K562 (cell line): ENCODE results near the gene EPHB6. TPM values are rescaled to one million over a fixed set of nuclear protein-coding genes. Genes with fewer than 3 reads are reported as not detected.

Experiments
- ATAC-seq: fragments of 200-7000 bp; cut with Tn5 transposase; 3 replicates; pipeline ENCODE4 v1.9.1; 2020; ENCODE audit warnings: moderate library complexity
- BruUV-seq: library from RNA; stranded (reverse); fragments of 400-500 nt; replicated peaks from 2 replicates; lab custom pipeline; 2021; lab: Mats Ljungman, UMichigan
- CTCF ChIA-PET: fragments of 300-600 bp; formaldehyde crosslinking; extraction: SDS; loops from one replicate; lab custom pipeline; 2021; ENCODE audit warnings: low intra/inter-chr PET ratio; lab: Yijun Ruan, JAX
- POLR2A ChIA-PET: fragments of 300-600, 350-650 bp; sonication (Branson Sonifier 250); formaldehyde crosslinking; extraction: SDS; loops from one replicate; lab custom pipeline; 2021; ENCODE audit warnings: antibody characterized with exemption, inconsistent platforms; lab: Yijun Ruan, JAX
- DNase-seq, 4 experiments: peaks; one replicate each; pipeline versions ENCODE4 v3.0.0 to v3.0.0-alpha.2; 2011 to 2018; ENCODE audit warnings: low spot score in 3 of 4, mixed read lengths in 3 of 4; ENCODE audit errors: extremely low read depth in 1 of 4
- FAIRE-seq: peaks from 2 replicates; lab custom pipeline; 2011; peaks lifted over from hg19 to GRCh38; lab: Jason Lieb, UNC
- H2AFZ ChIP-seq: 2 replicates; pipeline ENCODE4 v1.6.0; 2011; ENCODE audit warnings: low read depth, low read length, control low read depth, inconsistent platforms
- H3K27ac ChIP-seq: fragments of 200-600 bp; 3 replicates; pipeline ENCODE4 v1.8.0; 2011; ENCODE audit warnings: low read depth, mild to moderate bottlenecking, control low read depth, inconsistent platforms, low read length, moderate library complexity, mixed read lengths; ENCODE audit errors: extremely low read depth
- H3K27me3 ChIP-seq, 2 experiments: fragments of 300-600 bp in 1 of 2; 2 replicates in 1 of 2; 3 replicates in 1 of 2; pipeline versions ENCODE4 v1.6.0 to v1.8.0; 2011; ENCODE audit warnings: inconsistent platforms in 2 of 2, low read length in 2 of 2, mild to moderate bottlenecking in 1 of 2, mixed read lengths in 1 of 2, moderate library complexity in 1 of 2; ENCODE audit not compliant: control insufficient read depth in 2 of 2, insufficient read depth in 2 of 2
- H3K36me3 ChIP-seq: fragments of 300-600 bp; 3 replicates; pipeline ENCODE4 v1.8.0; 2011; ENCODE audit warnings: mild to moderate bottlenecking, low read length, inconsistent platforms; ENCODE audit not compliant: control insufficient read depth, insufficient read depth
- H3K4me1 ChIP-seq, 2 experiments: fragments of 200-600 bp in 1 of 2; replicated peaks in 1 of 2; 2 replicates in 1 of 2; 3 replicates in 1 of 2; pipeline versions ENCODE4 v1.5.1 to v1.8.0; 2011; ENCODE audit warnings: inconsistent platforms in 2 of 2, low read length in 2 of 2, mild to moderate bottlenecking in 1 of 2, mixed read lengths in 1 of 2, moderate library complexity in 1 of 2; ENCODE audit not compliant: control insufficient read depth in 2 of 2, insufficient read depth in 2 of 2
- H3K4me2 ChIP-seq: 2 replicates; pipeline ENCODE4 v1.6.1; 2011; ENCODE audit warnings: low read length, control low read depth, inconsistent platforms, mixed read lengths; ENCODE audit not compliant: insufficient read depth
- H3K4me3 ChIP-seq: fragments of 200-600 bp; sonication (generic), shearing (Covaris generic); 2 replicates; pipeline ENCODE4 v1.5.1; 2016; ENCODE audit warnings: control low read depth, inconsistent platforms
- H3K79me2 ChIP-seq: fragments of 200-600 bp; 3 replicates; pipeline ENCODE4 v1.8.0; 2011; ENCODE audit warnings: low read length, inconsistent platforms; ENCODE audit not compliant: control insufficient read depth, insufficient read depth
- H3K9ac ChIP-seq, 2 experiments: 2 replicates each; pipeline versions ENCODE4 v1.6.0 to v1.6.1; 2011; ENCODE audit warnings: low read depth in 2 of 2, low read length in 2 of 2, control low read depth in 1 of 2, inconsistent platforms in 1 of 2, mild to moderate bottlenecking in 1 of 2, mixed read lengths in 1 of 2; ENCODE audit not compliant: insufficient read depth in 1 of 2
- H3K9me1 ChIP-seq: one replicate; pipeline ENCODE4 v1.6.0; 2011; ENCODE audit warnings: inconsistent platforms, mild to moderate bottlenecking, low read length, moderate library complexity; ENCODE audit not compliant: control insufficient read depth, insufficient read depth
- H3K9me3 ChIP-seq: replicated peaks from 2 replicates; pipeline ENCODE4 v1.5.1; 2011; ENCODE audit warnings: low read depth, low read length, inconsistent platforms; ENCODE audit not compliant: control insufficient read depth, insufficient read depth
- H4K20me1 ChIP-seq: replicated peaks from 2 replicates; pipeline ENCODE4 v1.6.1; 2011; ENCODE audit warnings: low read length, inconsistent platforms, mixed read lengths; ENCODE audit not compliant: control insufficient read depth, insufficient read depth
- GABPB2 ChIP-seq: fragments of 250-450 bp; sonication (Bioruptor Pico); conservative IDR thresholded peaks from 2 replicates; pipeline ENCODE4 v1.5.1; 2021; ENCODE audit warnings: mild to moderate bottlenecking
- RFX7 ChIP-seq: fragments of 250-450 bp; sonication (Bioruptor Pico); IDR thresholded peaks from 2 replicates; pipeline ENCODE4 v1.5.1; 2021; ENCODE audit warnings: mild to moderate bottlenecking
- SPI1 ChIP-seq: IDR thresholded peaks from 2 replicates; pipeline ENCODE4 v1.6.1; 2011; ENCODE audit warnings: low read depth, low read length, control low read depth, borderline replicate concordance
- TCFL5 ChIP-seq: fragments of 250-450 bp; sonication (Bioruptor Pico); conservative IDR thresholded peaks from 2 replicates; pipeline ENCODE4 v1.6.1; 2021; ENCODE audit warnings: mild to moderate bottlenecking, moderate library complexity, matching md5 sums
- ZNF3 ChIP-seq: fragments of 250-450 bp; sonication (Bioruptor Pico); IDR thresholded peaks from 2 replicates; pipeline ENCODE4 v1.5.0; 2021; ENCODE audit warnings: mild to moderate bottlenecking, moderate library complexity
- ZNF717 ChIP-seq: fragments of 250-450 bp; sonication (Bioruptor Pico); IDR thresholded peaks from 2 replicates; pipeline ENCODE4 v1.5.0; 2021
- WGBS: fragments of 100-300 bp; shearing (Covaris generic); methylation state at CpG from one replicate; pipeline ENCODE4 v1.1.6; 2016; ENCODE audit warnings: low coverage, mixed read lengths; ENCODE audit not compliant: insufficient coverage; ENCODE audit errors: missing lambda C conversion rate; 5-methylcytosine and 5-hydroxymethylcytosine counted together
- in situ Hi-C: fragments of 300-500 bp; cut with MboI; formaldehyde crosslinking; loops from 4 replicates; pipeline ENCODE4 v1.15.0; 2018; ENCODE audit warnings: inconsistent platforms, mixed read lengths
- intact Hi-C: fragments of 100-400 bp; cut with micrococcal nuclease; formaldehyde crosslinking; loops from 2 replicates; pipeline ENCODE4 v1.14.2; 2022
- polyA plus RNA-seq, 8 experiments: library from polyadenylated mRNA; depleted of rRNA in 4 of 8; stranded (reverse) in 5 of 8; unstranded in 3 of 8; fragments of >200 nt; fragmentation: Nextera tagmentation in 2 of 8; fragmentation: Illumina TruSeq in 1 of 8; extraction: Ambion mirVana in 2 of 8; extraction: Trizol in 1 of 8; gene quantifications; 2 replicates each; pipeline versions ENCODE4 v1.2.1 to v1.2.3, GENCODE V29; 2011 to 2014; ENCODE audit warnings: inconsistent platforms in 1 of 8, missing spikeins in 1 of 8
- total RNA-seq, 7 experiments: library from RNA; depleted of rRNA in 6 of 7; stranded (reverse); fragments of >200 nt in 6 of 7; fragmentation: Illumina TruSeq in 2 of 7; extraction: Trizol in 2 of 7; gene quantifications; 2 replicates each; pipeline versions ENCODE4 v1.2.1 to v1.2.3, GENCODE V29; 2011 to 2021; ENCODE audit warnings: low replicate concordance in 1 of 7
- TF ChIP-seq, protein P1 (sequence below), 2 experiments: fragments of 450-650 bp in 1 of 2; sonication (generic) in 1 of 2; formaldehyde crosslinking in 1 of 2; IDR thresholded peaks; 2 replicates each; pipeline versions ENCODE4 v1.7.1 to v1.9.0; 2016 to 2022; ENCODE audit warnings: inconsistent platforms in 1 of 2, mild to moderate bottlenecking in 1 of 2, missing genetic modification reagents in 1 of 2
- TF ChIP-seq, protein P2 (sequence below): fragments of 150-350 bp; IDR thresholded peaks from 2 replicates; pipeline ENCODE4 v1.6.1; 2014; ENCODE audit warnings: low read depth, mild to moderate bottlenecking, low read length, borderline replicate concordance

Gene EPHB6
- total and polyA plus RNA-seq, 9 of the 15 experiments (the other 6 are each of a cell fraction or from before 2014, with no cell fraction given), result 1.4 to 123 (median 7.6) TPM

DNA sequence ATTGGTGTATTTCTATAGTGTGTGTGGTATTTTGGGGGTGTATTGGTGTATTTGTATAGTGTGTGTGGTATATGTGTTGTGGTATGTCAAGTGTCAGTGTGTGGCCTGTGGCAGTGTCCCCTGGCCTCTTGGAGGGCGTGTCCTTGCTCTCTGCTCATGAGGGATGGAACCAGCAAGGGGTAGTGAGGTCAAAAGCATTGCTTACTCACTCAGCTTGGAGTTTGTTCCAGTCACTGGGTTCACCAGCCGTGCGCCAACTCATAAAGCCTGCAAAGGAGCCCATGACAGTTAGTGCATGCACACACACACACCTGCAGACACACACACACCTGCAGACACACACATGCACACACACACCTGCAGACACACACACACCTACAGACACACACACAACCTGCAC is 34.9 kb downstream of the EPHB6 start:
- Histone ChIP-seq H3K4me2 (no peak overlapping the region), H3K27me3 (peaks cover 15 to 63% of the 10 kb centered on the region in 2 experiments; a peak in 4 of 5 replicates), H3K4me1 (peaks cover 0 to 4% of the 10 kb centered on the region in 2 experiments; a peak in 1 of 5 replicates), H3K9me1 (peaks cover 2% of the 10 kb centered on the region), H2AFZ (no peak overlapping the region), H4K20me1 (peaks cover 7% of the 10 kb centered on the region; the same call in 1 of the 2 replicates), H3K27ac (no peak overlapping the region), H3K4me3 (no peak overlapping the region), H3K36me3 (no peaks in the 10 kb centered on the region), H3K9ac (no peak overlapping the region), H3K9me3 (no peaks in the 10 kb centered on the region; the same call in 1 of the 2 replicates), H3K79me2 (no peaks in the 10 kb centered on the region)
- 13% methylated on average over 3 of the region's 3 CpGs for WGBS
- intact Hi-C loops, result loop anchor here (10.0 kb wide), 1 partner anchor 325 kb away; no protein-coding TSS in a partner anchor
- ChIA-PET POLR2A (interaction anchor here (0.5 kb wide), 1 partner anchor 61 kb away, joined by 3 read pairs; no protein-coding TSS in a partner anchor), CTCF (no interaction called here)
- no peak for DNase-seq
- ATAC-seq, result no peak
- no TSS peak for BruUV-seq
- in situ Hi-C loops, result no loop called here
- no peak for FAIRE-seq
- TF ChIP-seq ZNF717 (CRISPR knock-in tag) (no peak), GABPB2 (CRISPR knock-in tag) (no peak), RFX7 (CRISPR knock-in tag) (no peak), SPI1 (no peak), ZNF3 (CRISPR knock-in tag) (no peak), TCFL5 (no peak)
- TF ChIP-seq, protein P1, sequence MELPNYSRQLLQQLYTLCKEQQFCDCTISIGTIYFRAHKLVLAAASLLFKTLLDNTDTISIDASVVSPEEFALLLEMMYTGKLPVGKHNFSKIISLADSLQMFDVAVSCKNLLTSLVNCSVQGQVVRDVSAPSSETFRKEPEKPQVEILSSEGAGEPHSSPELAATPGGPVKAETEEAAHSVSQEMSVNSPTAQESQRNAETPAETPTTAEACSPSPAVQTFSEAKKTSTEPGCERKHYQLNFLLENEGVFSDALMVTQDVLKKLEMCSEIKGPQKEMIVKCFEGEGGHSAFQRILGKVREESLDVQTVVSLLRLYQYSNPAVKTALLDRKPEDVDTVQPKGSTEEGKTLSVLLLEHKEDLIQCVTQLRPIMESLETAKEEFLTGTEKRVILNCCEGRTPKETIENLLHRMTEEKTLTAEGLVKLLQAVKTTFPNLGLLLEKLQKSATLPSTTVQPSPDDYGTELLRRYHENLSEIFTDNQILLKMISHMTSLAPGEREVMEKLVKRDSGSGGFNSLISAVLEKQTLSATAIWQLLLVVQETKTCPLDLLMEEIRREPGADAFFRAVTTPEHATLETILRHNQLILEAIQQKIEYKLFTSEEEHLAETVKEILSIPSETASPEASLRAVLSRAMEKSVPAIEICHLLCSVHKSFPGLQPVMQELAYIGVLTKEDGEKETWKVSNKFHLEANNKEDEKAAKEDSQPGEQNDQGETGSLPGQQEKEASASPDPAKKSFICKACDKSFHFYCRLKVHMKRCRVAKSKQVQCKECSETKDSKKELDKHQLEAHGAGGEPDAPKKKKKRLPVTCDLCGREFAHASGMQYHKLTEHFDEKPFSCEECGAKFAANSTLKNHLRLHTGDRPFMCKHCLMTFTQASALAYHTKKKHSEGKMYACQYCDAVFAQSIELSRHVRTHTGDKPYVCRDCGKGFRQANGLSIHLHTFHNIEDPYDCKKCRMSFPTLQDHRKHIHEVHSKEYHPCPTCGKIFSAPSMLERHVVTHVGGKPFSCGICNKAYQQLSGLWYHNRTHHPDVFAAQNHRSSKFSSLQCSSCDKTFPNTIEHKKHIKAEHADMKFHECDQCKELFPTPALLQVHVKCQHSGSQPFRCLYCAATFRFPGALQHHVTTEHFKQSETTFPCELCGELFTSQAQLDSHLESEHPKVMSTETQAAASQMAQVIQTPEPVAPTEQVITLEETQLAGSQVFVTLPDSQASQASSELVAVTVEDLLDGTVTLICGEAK (IDR thresholded peaks at IDR 0.05), result no peak
- TF ChIP-seq, protein P1 (CRISPR knock-in tag; IDR thresholded peaks at IDR 0.05), result no peak
- TF ChIP-seq, protein P2, sequence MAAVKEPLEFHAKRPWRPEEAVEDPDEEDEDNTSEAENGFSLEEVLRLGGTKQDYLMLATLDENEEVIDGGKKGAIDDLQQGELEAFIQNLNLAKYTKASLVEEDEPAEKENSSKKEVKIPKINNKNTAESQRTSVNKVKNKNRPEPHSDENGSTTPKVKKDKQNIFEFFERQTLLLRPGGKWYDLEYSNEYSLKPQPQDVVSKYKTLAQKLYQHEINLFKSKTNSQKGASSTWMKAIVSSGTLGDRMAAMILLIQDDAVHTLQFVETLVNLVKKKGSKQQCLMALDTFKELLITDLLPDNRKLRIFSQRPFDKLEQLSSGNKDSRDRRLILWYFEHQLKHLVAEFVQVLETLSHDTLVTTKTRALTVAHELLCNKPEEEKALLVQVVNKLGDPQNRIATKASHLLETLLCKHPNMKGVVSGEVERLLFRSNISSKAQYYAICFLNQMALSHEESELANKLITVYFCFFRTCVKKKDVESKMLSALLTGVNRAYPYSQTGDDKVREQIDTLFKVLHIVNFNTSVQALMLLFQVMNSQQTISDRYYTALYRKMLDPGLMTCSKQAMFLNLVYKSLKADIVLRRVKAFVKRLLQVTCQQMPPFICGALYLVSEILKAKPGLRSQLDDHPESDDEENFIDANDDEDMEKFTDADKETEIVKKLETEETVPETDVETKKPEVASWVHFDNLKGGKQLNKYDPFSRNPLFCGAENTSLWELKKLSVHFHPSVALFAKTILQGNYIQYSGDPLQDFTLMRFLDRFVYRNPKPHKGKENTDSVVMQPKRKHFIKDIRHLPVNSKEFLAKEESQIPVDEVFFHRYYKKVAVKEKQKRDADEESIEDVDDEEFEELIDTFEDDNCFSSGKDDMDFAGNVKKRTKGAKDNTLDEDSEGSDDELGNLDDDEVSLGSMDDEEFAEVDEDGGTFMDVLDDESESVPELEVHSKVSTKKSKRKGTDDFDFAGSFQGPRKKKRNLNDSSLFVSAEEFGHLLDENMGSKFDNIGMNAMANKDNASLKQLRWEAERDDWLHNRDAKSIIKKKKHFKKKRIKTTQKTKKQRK, result no peak
